GM12873 (cell line): ENCODE measurements around the gene LRP1B.

Source experiments
- CTCF ChIP-seq: IDR thresholded peaks from 2 replicates; pipeline ENCODE4 v1.5.1; 2012; ENCODE audit warnings: low read depth, mild to moderate bottlenecking, moderate library complexity, low read length, control low read depth; ENCODE audit not compliant: insufficient read depth; ENCODE audit errors: missing control alignments

The LRP1B gene

DNA sequence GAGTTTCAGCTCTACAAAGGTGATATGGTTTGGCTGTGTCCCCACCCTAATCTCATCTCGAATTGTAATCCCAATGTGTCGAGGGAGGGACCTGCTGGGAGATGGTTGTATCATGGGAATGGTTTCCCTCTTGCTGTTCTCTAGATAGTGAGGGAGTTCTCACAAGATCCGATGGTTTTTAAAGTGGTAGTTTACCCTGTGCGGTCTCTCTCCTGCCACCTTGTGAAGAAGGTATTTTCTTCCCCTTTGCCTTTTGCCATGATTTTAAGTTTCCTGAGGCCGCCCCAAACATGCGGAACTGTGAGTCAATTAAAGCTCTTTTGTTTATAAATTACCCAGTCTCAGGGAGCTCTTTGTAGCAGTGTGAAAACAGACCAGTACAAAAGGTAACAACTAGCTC, 306.0 kb downstream of the LRP1B start:
- TF ChIP-seq CTCF, result no peak

DNA sequence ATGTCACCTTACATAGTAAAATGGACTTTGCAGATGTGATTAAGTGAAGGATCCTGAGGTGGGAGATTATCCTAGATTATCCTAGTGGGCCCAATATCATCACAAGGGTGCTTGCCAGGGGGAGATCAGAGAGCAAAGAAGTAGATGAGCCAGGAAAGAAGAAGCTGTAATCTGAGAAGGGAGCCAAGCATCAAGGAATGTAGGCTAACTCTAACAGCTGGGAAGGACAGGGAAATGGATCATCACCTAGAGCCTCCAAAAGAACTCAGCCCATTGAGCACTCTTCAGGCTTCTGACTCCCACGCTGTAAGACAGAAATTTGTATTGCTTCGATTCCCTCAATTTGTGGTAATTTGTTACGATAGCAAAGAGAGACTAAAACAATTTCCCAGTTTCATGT, 309.9 kb downstream of the LRP1B start:
- TF ChIP-seq CTCF, result no peak

DNA sequence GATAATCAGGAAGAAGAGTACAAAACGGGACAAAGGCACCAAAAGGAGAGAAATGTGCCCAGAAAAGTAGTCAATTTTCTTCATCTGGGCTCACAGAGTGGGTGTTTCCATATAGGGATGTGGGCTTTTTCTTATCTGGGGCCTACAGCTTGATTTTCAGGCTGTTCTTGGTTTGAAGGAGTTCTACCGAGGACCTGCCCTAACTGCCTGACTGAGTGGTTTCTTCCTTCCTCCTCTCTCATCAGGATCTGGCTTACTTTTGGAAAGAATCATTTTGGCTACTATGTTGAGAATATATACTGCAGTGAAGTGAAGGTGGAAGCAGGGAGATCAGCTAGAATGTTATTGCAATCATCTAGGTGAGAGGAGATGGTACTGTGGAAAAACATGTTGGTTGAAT, 316.7 kb downstream of the LRP1B start:
- no peak for TF ChIP-seq CTCF

GRCh38 chr2:141810148-141810547, 320.7 kb downstream of the LRP1B start:
- TF ChIP-seq CTCF, result no peak

DNA sequence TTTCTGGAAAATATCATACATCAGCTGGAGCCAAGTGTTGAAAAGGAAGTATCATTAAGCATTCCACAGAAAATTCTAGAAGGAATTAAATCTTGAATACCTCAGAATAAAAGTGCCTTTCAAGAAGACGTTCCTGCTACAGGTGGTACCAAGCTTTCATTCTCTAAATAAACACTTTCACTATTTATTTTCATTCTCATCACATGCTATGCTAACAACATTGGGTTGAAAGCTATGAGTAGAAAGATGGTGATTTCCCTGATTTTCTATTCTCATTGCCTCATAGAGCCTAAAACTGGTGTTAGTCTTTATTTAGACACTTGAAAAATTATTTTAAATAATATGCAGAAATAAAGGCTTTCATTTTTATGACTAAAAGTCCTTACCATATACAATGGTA, 324.7 kb downstream of the LRP1B start:
- no peak for TF ChIP-seq CTCF

DNA sequence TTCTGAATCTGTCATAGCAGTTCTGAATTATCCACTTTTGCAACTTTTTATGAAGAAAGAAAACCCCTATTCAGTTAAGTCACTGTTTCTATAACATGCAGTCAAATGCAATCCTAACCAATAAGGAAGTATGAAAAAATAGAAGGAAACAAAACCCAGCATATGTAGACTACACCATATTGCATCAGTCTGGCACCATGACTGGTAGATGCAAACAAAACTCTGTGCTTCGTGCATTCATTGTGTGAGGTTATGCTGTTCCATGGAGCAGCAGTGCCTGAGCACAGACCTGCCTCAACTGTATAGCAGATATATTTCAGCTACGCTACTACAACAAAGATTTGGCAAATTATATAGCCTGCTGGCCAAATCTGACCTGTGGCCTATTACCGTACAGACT, 325.5 kb downstream of the LRP1B start:
- no peak for TF ChIP-seq CTCF

GRCh38 chr2:141796449-141796848, 334.4 kb downstream of the LRP1B start:
- TF ChIP-seq CTCF, result no peak

DNA sequence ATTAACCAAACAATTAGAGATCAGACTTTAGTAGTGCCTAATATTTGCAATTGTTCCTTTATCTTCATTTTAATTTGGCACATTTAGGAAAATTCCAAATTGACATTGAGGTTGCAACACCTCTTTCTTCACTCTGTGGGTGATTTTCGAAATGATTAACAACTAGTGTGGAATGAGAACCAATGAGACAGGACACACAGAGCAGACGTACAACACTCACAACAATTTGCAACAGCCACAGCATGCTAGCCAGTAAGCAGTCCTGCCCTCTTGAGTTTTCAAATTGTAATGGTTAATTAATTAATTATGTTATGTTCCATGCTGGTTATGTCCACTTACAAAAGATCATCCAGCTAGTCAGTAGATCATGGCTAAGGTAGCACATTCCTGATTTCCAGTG, 339.3 kb downstream of the LRP1B start:
- no peak for TF ChIP-seq CTCF
